ENCODE data around the gene RMND1. TPM values are rescaled to one million over a fixed set of nuclear protein-coding genes. Genes with fewer than 3 reads are reported as not detected.

Gene RMND1
- total and polyA plus RNA-seq, 9 of the 15 experiments (the other 6 are each of a cell fraction or from before 2014, with no cell fraction given) = 26.9 to 47.8 (median 36.2) TPM

DNA sequence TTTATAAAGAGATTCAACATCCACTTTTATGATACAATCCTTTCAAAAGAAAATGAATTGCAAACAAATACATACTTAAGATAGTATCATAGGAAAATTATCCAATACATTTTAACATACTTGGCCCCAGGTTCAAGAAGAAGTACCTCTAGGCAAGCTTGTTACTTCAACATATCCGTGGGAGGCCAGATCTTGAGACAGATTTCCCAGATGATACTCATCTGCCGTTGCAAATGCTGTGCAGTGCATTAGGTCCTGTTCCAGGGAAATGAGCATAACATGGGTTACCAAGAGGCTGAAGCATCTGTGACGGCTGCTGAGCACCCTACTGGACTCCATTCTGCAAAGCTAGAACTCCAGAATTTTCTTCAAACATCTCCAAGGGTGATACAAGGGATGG, 15.6 kb downstream of the RMND1 start:
- Histone ChIP-seq H3K9ac (ENCODE audit: insufficient read depth in 1 of 2, low read depth in 2 of 2, low read length in 2 of 2) (no peak overlapping the region), H3K27ac (ENCODE audit: extremely low read depth, low read depth, low read length) (no peak overlapping the region), H2AFZ (ENCODE audit: low read depth, low read length) (no peak overlapping the region), H3K4me1 (replicated peaks in 1 of 2; ENCODE audit: control insufficient read depth in 2 of 2, insufficient read depth in 2 of 2, low read length in 2 of 2) (no peaks in the 10 kb centered on the region; a peak in 1 of 5 replicates), H3K4me3 (no peak overlapping the region), H3K36me3 (ENCODE audit: control insufficient read depth, insufficient read depth, low read length) (peaks cover 50% of the 10 kb centered on the region), H3K4me2 (ENCODE audit: insufficient read depth, low read length) (no peak overlapping the region), H3K79me2 (ENCODE audit: control insufficient read depth, insufficient read depth, low read length) (peaks cover 40% of the 10 kb centered on the region; the same call in 2 of the 3 replicates), H3K9me1 (ENCODE audit: control insufficient read depth, insufficient read depth, low read length) (no peaks in the 10 kb centered on the region), H3K9me3 (replicated peaks; ENCODE audit: control insufficient read depth, insufficient read depth, low read depth, low read length) (no peaks in the 10 kb centered on the region), H3K27me3 (ENCODE audit: control insufficient read depth in 2 of 2, insufficient read depth in 2 of 2, low read length in 2 of 2) (no peaks in the 10 kb centered on the region), H4K20me1 (replicated peaks; ENCODE audit: control insufficient read depth, insufficient read depth, low read length) (no peaks in the 10 kb centered on the region)
- WGBS (ENCODE audit: insufficient coverage, low coverage, missing lambda C conversion rate) = 64% methylated on average over 3 of the region's 3 CpGs
- ChIA-PET CTCF (ENCODE audit: low intra/inter-chr PET ratio) (no interaction called here), POLR2A (interaction anchor here (0.6 to 0.7 kb wide), 2 partner anchors 30 to 46 kb away, joined by 3 read pairs; no protein-coding TSS in a partner anchor)
- TF ChIP-seq, protein P1, sequence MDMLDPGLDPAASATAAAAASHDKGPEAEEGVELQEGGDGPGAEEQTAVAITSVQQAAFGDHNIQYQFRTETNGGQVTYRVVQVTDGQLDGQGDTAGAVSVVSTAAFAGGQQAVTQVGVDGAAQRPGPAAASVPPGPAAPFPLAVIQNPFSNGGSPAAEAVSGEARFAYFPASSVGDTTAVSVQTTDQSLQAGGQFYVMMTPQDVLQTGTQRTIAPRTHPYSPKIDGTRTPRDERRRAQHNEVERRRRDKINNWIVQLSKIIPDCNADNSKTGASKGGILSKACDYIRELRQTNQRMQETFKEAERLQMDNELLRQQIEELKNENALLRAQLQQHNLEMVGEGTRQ (CRISPR knock-in tag; IDR thresholded peaks at IDR 0.05) = no peak
- no peak for TF ChIP-seq ZNF644 (tag; IDR thresholded peaks at IDR 0.05; ENCODE audit: low read depth)
- TF ChIP-seq, protein P2, sequence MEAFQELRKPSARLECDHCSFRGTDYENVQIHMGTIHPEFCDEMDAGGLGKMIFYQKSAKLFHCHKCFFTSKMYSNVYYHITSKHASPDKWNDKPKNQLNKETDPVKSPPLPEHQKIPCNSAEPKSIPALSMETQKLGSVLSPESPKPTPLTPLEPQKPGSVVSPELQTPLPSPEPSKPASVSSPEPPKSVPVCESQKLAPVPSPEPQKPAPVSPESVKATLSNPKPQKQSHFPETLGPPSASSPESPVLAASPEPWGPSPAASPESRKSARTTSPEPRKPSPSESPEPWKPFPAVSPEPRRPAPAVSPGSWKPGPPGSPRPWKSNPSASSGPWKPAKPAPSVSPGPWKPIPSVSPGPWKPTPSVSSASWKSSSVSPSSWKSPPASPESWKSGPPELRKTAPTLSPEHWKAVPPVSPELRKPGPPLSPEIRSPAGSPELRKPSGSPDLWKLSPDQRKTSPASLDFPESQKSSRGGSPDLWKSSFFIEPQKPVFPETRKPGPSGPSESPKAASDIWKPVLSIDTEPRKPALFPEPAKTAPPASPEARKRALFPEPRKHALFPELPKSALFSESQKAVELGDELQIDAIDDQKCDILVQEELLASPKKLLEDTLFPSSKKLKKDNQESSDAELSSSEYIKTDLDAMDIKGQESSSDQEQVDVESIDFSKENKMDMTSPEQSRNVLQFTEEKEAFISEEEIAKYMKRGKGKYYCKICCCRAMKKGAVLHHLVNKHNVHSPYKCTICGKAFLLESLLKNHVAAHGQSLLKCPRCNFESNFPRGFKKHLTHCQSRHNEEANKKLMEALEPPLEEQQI (IDR thresholded peaks at IDR 0.05) = no peak
- no peak for TF ChIP-seq POLR2G (IDR thresholded peaks at IDR 0.05; ENCODE audit: low read depth, low read length)
- no peak for TF ChIP-seq TAL1 (IDR thresholded peaks at IDR 0.05)
- TF ChIP-seq KLF1 (tag; IDR thresholded peaks at IDR 0.05) = no peak
- TF ChIP-seq CEBPZ (IDR thresholded peaks at IDR 0.05; ENCODE audit: borderline replicate concordance, low read depth, low read length) = no peak
- no peak for TF ChIP-seq KLF13 (tag; IDR thresholded peaks at IDR 0.05; ENCODE audit: borderline replicate concordance, low read depth)
- no peak for TF ChIP-seq ZNF274 (IDR thresholded peaks at IDR 0.05; ENCODE audit: borderline replicate concordance, low read depth, low read length)
- TF ChIP-seq BCOR (IDR thresholded peaks at IDR 0.05) = no peak
- no peak for TF ChIP-seq RCOR1 (IDR thresholded peaks at IDR 0.05; ENCODE audit: borderline replicate concordance in 1 of 2, low read depth in 2 of 2, low read length in 2 of 2)
- TF ChIP-seq, protein P3, sequence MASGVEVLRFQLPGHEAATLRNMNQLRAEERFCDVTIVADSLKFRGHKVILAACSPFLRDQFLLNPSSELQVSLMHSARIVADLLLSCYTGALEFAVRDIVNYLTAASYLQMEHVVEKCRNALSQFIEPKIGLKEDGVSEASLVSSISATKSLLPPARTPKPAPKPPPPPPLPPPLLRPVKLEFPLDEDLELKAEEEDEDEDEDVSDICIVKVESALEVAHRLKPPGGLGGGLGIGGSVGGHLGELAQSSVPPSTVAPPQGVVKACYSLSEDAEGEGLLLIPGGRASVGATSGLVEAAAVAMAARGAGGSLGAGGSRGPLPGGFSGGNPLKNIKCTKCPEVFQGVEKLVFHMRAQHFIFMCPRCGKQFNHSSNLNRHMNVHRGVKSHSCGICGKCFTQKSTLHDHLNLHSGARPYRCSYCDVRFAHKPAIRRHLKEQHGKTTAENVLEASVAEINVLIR (CRISPR knock-in tag; IDR thresholded peaks at IDR 0.05) = no peak
- no peak for TF ChIP-seq ZNF146 (CRISPR knock-in tag; IDR thresholded peaks at IDR 0.05; ENCODE audit: unreplicated experiment)
- no peak for TF ChIP-seq MCM5 (IDR thresholded peaks at IDR 0.05; ENCODE audit: low read depth)
- FAIRE-seq (no peak), ATAC-seq (no peak), DNase-seq (ENCODE audit: extremely low read depth in 1 of 4, low spot score in 3 of 4) (no peak)
- BruUV-seq (replicated peaks) = no TSS peak
- in situ Hi-C loops (cut with MboI) (no loop called here), intact Hi-C loops (cut with micrococcal nuclease) (no loop called here)

Data from K562 (cell line).